Neural cell (in vitro differentiated cells): ENCODE data around the gene C1orf198. TPM values are rescaled to one million over a fixed set of nuclear protein-coding genes. Genes with fewer than 3 reads are reported as not detected.

Experiments used
- H2AFZ ChIP-seq: fragments of 200-600, 300-800 bp; sonication (generic), shearing (Covaris generic); 2 replicates; pipeline ENCODE4 v1.6.0; 2014; ENCODE audit warnings: low read depth, mild to moderate bottlenecking, antibody characterized with exemption, low read length, moderate library complexity
- H3F3A ChIP-seq: fragments of 200-600 bp; shearing (Covaris generic); 2 replicates; pipeline ENCODE4 v1.6.1; 2016; ENCODE audit warnings: mild to moderate bottlenecking, moderate library complexity, mixed read lengths, antibody characterized with exemption, low read length; ENCODE audit not compliant: insufficient read depth, poor library complexity, severe bottlenecking
- H3K27ac ChIP-seq: fragments of 200-600, 300-800 bp; sonication (generic), shearing (Covaris generic); 2 replicates; pipeline ENCODE4 v1.5.1; 2014; ENCODE audit warnings: mild to moderate bottlenecking, low read length, moderate library complexity
- H3K27me3 ChIP-seq: fragments of 300-800, 200-600 bp; sonication (generic), shearing (Covaris generic); 2 replicates; pipeline ENCODE4 v1.6.0; 2014; ENCODE audit warnings: mild to moderate bottlenecking, low read depth, low read length, moderate library complexity; ENCODE audit not compliant: insufficient read depth
- H3K36me3 ChIP-seq: fragments of 300-800, 200-600 bp; sonication (generic), shearing (Covaris generic); 2 replicates; pipeline ENCODE4 v1.5.1; 2014; ENCODE audit warnings: mild to moderate bottlenecking, antibody characterized with exemption, low read length, moderate library complexity; ENCODE audit not compliant: insufficient read depth
- H3K4me2 ChIP-seq: fragments of 300-800, 200-600 bp; sonication (generic), shearing (Covaris generic); 2 replicates; pipeline ENCODE4 v1.6.0; 2014; ENCODE audit warnings: mild to moderate bottlenecking, low read length
- H3K4me3 ChIP-seq: fragments of 300-800, 200-600 bp; sonication (generic), shearing (Covaris generic); 2 replicates; pipeline ENCODE4 v1.5.1; 2014; ENCODE audit warnings: mild to moderate bottlenecking, low read length, moderate library complexity
- H3K79me2 ChIP-seq: fragments of 200-600 bp; shearing (Covaris generic); replicated peaks from 2 replicates; pipeline ENCODE4 v1.6.0; 2014; ENCODE audit warnings: mild to moderate bottlenecking, low read length, moderate library complexity; ENCODE audit not compliant: insufficient read depth
- H3K9ac ChIP-seq: fragments of 300-800, 200-600 bp; sonication (generic), shearing (Covaris generic); 2 replicates; pipeline ENCODE4 v1.6.1; 2016; ENCODE audit warnings: mild to moderate bottlenecking, low read length, mixed read lengths
- H3K9me2 ChIP-seq: fragments of 200-600 bp; shearing (Covaris generic); 2 replicates; pipeline ENCODE4 v1.6.1; 2016; ENCODE audit warnings: mild to moderate bottlenecking, low read length, mixed read lengths; ENCODE audit not compliant: insufficient read depth
- H3K9me3 ChIP-seq: fragments of 200-600, 300-800 bp; sonication (generic), shearing (Covaris generic); 2 replicates; pipeline ENCODE4 v1.6.1; 2016; ENCODE audit warnings: mild to moderate bottlenecking, mixed run types, low read length, moderate library complexity, mixed read lengths
- H4K20me1 ChIP-seq: fragments of 200-600 bp; shearing (Covaris generic); 2 replicates; pipeline ENCODE4 v1.6.1; 2016; ENCODE audit warnings: mild to moderate bottlenecking, mixed run types; ENCODE audit not compliant: insufficient read depth
- CTCF ChIP-seq: fragments of 450-650 bp; IDR thresholded peaks from 2 replicates; pipeline ENCODE4 v1.5.1; 2014; ENCODE audit warnings: antibody characterized with exemption, mild to moderate bottlenecking, moderate library complexity; ENCODE audit not compliant: poor library complexity, severe bottlenecking
- EP300 ChIP-seq: fragments of 450-650 bp; conservative IDR thresholded peaks from 2 replicates; pipeline ENCODE4 v1.6.1; 2014; ENCODE audit warnings: antibody characterized with exemption, mild to moderate bottlenecking, moderate library complexity; ENCODE audit not compliant: poor library complexity, severe bottlenecking
- EZH2 ChIP-seq: fragments of 200-600, 300-800 bp; shearing (Covaris generic), sonication (generic); IDR thresholded peaks from 2 replicates; pipeline ENCODE4 v1.6.1; 2014; ENCODE audit warnings: antibody characterized with exemption, low read length, borderline replicate concordance, mild to moderate bottlenecking; ENCODE audit not compliant: insufficient read depth, poor library complexity, severe bottlenecking
- MXI1 ChIP-seq: fragments of 450-650 bp; conservative IDR thresholded peaks from 2 replicates; pipeline ENCODE4 v1.6.1; 2014; ENCODE audit warnings: antibody characterized with exemption, mild to moderate bottlenecking; ENCODE audit not compliant: poor library complexity, severe bottlenecking
- POLR2AphosphoS5 ChIP-seq: IDR thresholded peaks from 2 replicates; pipeline ENCODE4 v1.6.1; 2012
- RAD21 ChIP-seq: fragments of 450-650 bp; conservative IDR thresholded peaks from 2 replicates; pipeline ENCODE4 v1.6.1; 2014; ENCODE audit warnings: antibody characterized with exemption, mild to moderate bottlenecking, moderate library complexity
- REST ChIP-seq: IDR thresholded peaks from 2 replicates; pipeline ENCODE4 v1.6.1; 2012; ENCODE audit warnings: borderline replicate concordance
- SMC3 ChIP-seq: fragments of 450-650 bp; conservative IDR thresholded peaks from 2 replicates; pipeline ENCODE4 v1.6.1; 2014; ENCODE audit warnings: antibody characterized with exemption, mild to moderate bottlenecking, moderate library complexity; ENCODE audit not compliant: poor library complexity
- TAF1 ChIP-seq: IDR thresholded peaks from 2 replicates; pipeline ENCODE4 v1.6.1; 2012; ENCODE audit warnings: low read depth
- polyA plus RNA-seq: library from polyadenylated mRNA; depleted of rRNA; stranded (reverse); fragments of >200 nt; gene quantifications from 2 replicates; pipeline ENCODE4 v1.2.3, GENCODE V29; 2014

Gene C1orf198
- polyA plus RNA-seq, 1 donor from 2014 or later: 16.7 TPM

GRCh38 chr1:230895452-230895851, 27.1 kb upstream of the C1orf198 start:
- no peak overlapping the region for H3K4me3 ChIP-seq
- no peak overlapping the region for H3K9ac ChIP-seq
- no peaks in the 10 kb centered on the region for H3F3A ChIP-seq
- TF ChIP-seq TAF1 (no peak), MXI1 (no peak), CTCF (no peak), POLR2AphosphoS5 (no peak), EZH2 (no peak), RAD21 (no peak)
- H3K36me3 ChIP-seq: no peaks in the 10 kb centered on the region
- no peaks in the 10 kb centered on the region for H3K9me3 ChIP-seq
- H3K79me2 ChIP-seq: no peaks in the 10 kb centered on the region
- no peak overlapping the region for H3K27ac ChIP-seq
- H2AFZ ChIP-seq: no peak overlapping the region
- H3K27me3 ChIP-seq: no peaks in the 10 kb centered on the region
- no peaks in the 10 kb centered on the region for H3K9me2 ChIP-seq
- no peaks in the 10 kb centered on the region for H4K20me1 ChIP-seq
- H3K4me2 ChIP-seq: no peak overlapping the region

- no peak overlapping the region for H3K27ac ChIP-seq
Measured at GRCh38 chr1:230894664-230895063, 26.3 kb upstream of the C1orf198 start.

More at GRCh38 chr1:230894664-230895063, 26.3 kb upstream of the C1orf198 start:
- no peak overlapping the region for H3K9ac ChIP-seq
- H3K79me2 ChIP-seq: no peaks in the 10 kb centered on the region
- H3K9me2 ChIP-seq: no peaks in the 10 kb centered on the region
- no peak for TF ChIP-seq TAF1
- no peak for TF ChIP-seq EZH2
- no peak for TF ChIP-seq POLR2AphosphoS5
- TF ChIP-seq EP300: no peak
- no peak for TF ChIP-seq REST
- TF ChIP-seq CTCF: no peak
- TF ChIP-seq SMC3: no peak
- no peak for TF ChIP-seq RAD21
- TF ChIP-seq MXI1: no peak
- no peak overlapping the region for H3K4me3 ChIP-seq
- no peaks in the 10 kb centered on the region for H4K20me1 ChIP-seq
- no peak overlapping the region for H3K4me2 ChIP-seq
- no peaks in the 10 kb centered on the region for H3K9me3 ChIP-seq
- no peaks in the 10 kb centered on the region for H3K36me3 ChIP-seq
- H2AFZ ChIP-seq: no peak overlapping the region
- H3F3A ChIP-seq: no peaks in the 10 kb centered on the region
- H3K27me3 ChIP-seq: no peaks in the 10 kb centered on the region
